ENCODE data around the gene HTR7. TPM values are rescaled to one million over a fixed set of nuclear protein-coding genes. Genes with fewer than 3 reads are reported as not detected.

The HTR7 gene
- total and polyA plus RNA-seq, 2 of the 8 experiments (the other 6 are each of a cell fraction or from before 2014, with no cell fraction given) = 22.9 to 24.6 TPM

- TF ChIP-seq USF2 (IDR thresholded peaks at IDR 0.05; ENCODE audit: low read length) (no peak), RFX5 (IDR thresholded peaks at IDR 0.05; ENCODE audit: borderline replicate concordance, low read depth, low read length) (no peak)
Measured at GRCh38 chr10:90751107-90751997, 106.5 kb downstream of the HTR7 start (continued).
